ENCODE data around the gene EMSY. TPM values are rescaled to one million over a fixed set of nuclear protein-coding genes. Genes with fewer than 3 reads are reported as not detected.

EMSY gene
- total RNA-seq, 4 donors from 2014 or later = 33.9 to 47.0 (median 41.5) TPM

- no peaks in the 10 kb centered on the region for H3K27me3 ChIP-seq
- peaks cover 4 to 32% (median 5%) of the 10 kb centered on the region in 3 donors for H3K36me3 ChIP-seq
- H3K4me3 ChIP-seq = no peak overlapping the region
- TF ChIP-seq CTCF (IDR thresholded peaks at IDR 0.05) (no peak), EP300 (IDR thresholded peaks at IDR 0.05) (no peak), POLR2A (IDR thresholded peaks at IDR 0.05) (no peak)
- DNase-seq (ENCODE audit: low spot score in 2 of 2) = no peak
- no peak overlapping the region for H3K27ac ChIP-seq
- H3K9me3 ChIP-seq = no peaks in the 10 kb centered on the region
- WGBS, 2 donors = 75 to 77% methylated on average over 4 of the region's 4 CpGs
- no peaks in the 10 kb centered on the region for H3K4me1 ChIP-seq
These were observed 20.9 kb downstream of the EMSY start for GRCh38 chr11:76465701-76466100.

GRCh38 chr11:76466666-76467065 lies 21.8 kb downstream of the EMSY start:
- Histone ChIP-seq H3K27me3 (no peaks in the 10 kb centered on the region), H3K36me3 (peaks cover 4 to 31% (median 5%) of the 10 kb centered on the region in 3 donors), H3K27ac (no peak overlapping the region), H3K4me3 (no peak overlapping the region), H3K9me3 (no peaks in the 10 kb centered on the region), H3K4me1 (no peaks in the 10 kb centered on the region)
- DNase-seq (ENCODE audit: low spot score in 2 of 2) = no peak
- TF ChIP-seq POLR2A (IDR thresholded peaks at IDR 0.05) = no peak
- TF ChIP-seq CTCF (IDR thresholded peaks at IDR 0.05) = no peak
- no peak for TF ChIP-seq EP300 (IDR thresholded peaks at IDR 0.05)

- Histone ChIP-seq H3K27me3 (no peaks in the 10 kb centered on the region), H3K4me3 (no peak overlapping the region), H3K9me3 (no peaks in the 10 kb centered on the region), H3K4me1 (no peaks in the 10 kb centered on the region), H3K27ac (no peak overlapping the region), H3K36me3 (peaks cover 0 to 49% (median 2%) of the 10 kb centered on the region in 3 donors)
- TF ChIP-seq CTCF (IDR thresholded peaks at IDR 0.05) = no peak
- no peak for TF ChIP-seq EP300 (IDR thresholded peaks at IDR 0.05)
- TF ChIP-seq POLR2A (IDR thresholded peaks at IDR 0.05) = no peak
- DNase-seq (ENCODE audit: low spot score in 2 of 2) = no peak
These were observed 24.3 kb downstream of the EMSY start for GRCh38 chr11:76469141-76469540.

- Histone ChIP-seq H3K36me3 (peaks cover 0 to 63% (median 2%) of the 10 kb centered on the region in 3 donors), H3K4me1 (no peaks in the 10 kb centered on the region), H3K4me3 (no peak overlapping the region), H3K27me3 (no peaks in the 10 kb centered on the region), H3K27ac (no peak overlapping the region), H3K9me3 (no peaks in the 10 kb centered on the region)
- DNase-seq (ENCODE audit: low spot score in 2 of 2) = no peak
- no peak for TF ChIP-seq EP300 (IDR thresholded peaks at IDR 0.05)
- TF ChIP-seq CTCF (IDR thresholded peaks at IDR 0.05) = no peak
- no peak for TF ChIP-seq POLR2A (IDR thresholded peaks at IDR 0.05)
These were observed 26.6 kb downstream of the EMSY start for GRCh38 chr11:76471382-76471781.

- H3K9me3 ChIP-seq = no peaks in the 10 kb centered on the region
- TF ChIP-seq CTCF (IDR thresholded peaks at IDR 0.05) = no peak
- no peak for TF ChIP-seq EP300 (IDR thresholded peaks at IDR 0.05)
- TF ChIP-seq POLR2A (IDR thresholded peaks at IDR 0.05) = no peak
- no peak overlapping the region for H3K4me3 ChIP-seq
- 95 to 97% methylated on average over 3 of the region's 3 CpGs for WGBS, 2 donors
- no peaks in the 10 kb centered on the region for H3K4me1 ChIP-seq
- DNase-seq (ENCODE audit: low spot score in 2 of 2) = no peak
- no peaks in the 10 kb centered on the region for H3K27me3 ChIP-seq
- H3K36me3 ChIP-seq = peaks cover 0 to 44% (median 0%) of the 10 kb centered on the region in 3 donors
- no peak overlapping the region for H3K27ac ChIP-seq
These were observed 35.4 kb downstream of the EMSY start for GRCh38 chr11:76480241-76480640.
